B cell (primary cell): ENCODE measurements around the gene SELE. TPM values are rescaled to one million over a fixed set of nuclear protein-coding genes. Genes with fewer than 3 reads are reported as not detected.

Experiments
- ATAC-seq: fragments of 200-7000 bp; cut with Tn5 transposase; one replicate; pipeline ENCODE4 v1.10.0; 2021; ENCODE audit warnings: low read depth, mild to moderate bottlenecking, moderate number of reproducible peaks, moderate library complexity
- CTCF ChIA-PET: fragments of 350-600 bp; sonication (Branson Sonifier 250); formaldehyde crosslinking; loops from one replicate; lab custom pipeline; 2021; ENCODE audit warnings: antibody characterized with exemption, inconsistent platforms; lab: Charles Lee
- POLR2A ChIA-PET: fragments of 350-600 bp; sonication (Branson Sonifier 250); formaldehyde crosslinking; loops from one replicate; lab custom pipeline; 2021; ENCODE audit warnings: antibody characterized with exemption; lab: Charles Lee
- DNase-seq: peaks from one replicate; pipeline ENCODE4 v3.0.0; 2013
- H2AFZ ChIP-seq: 2 replicates; pipeline ENCODE4 v1.6.1; 2012; ENCODE audit warnings: mild to moderate bottlenecking, low read depth, low read length; ENCODE audit not compliant: insufficient read depth, poor library complexity, severe bottlenecking
- H3K27ac ChIP-seq, 2 donors: 1 replicate in 1 of 2; 2 replicates in 1 of 2; pipeline ENCODE4 v1.5.1; 2012 to 2013; ENCODE audit warnings: low read length in 2 of 2, mild to moderate bottlenecking in 2 of 2, moderate library complexity in 1 of 2
- H3K27me3 ChIP-seq, 4 experiments: fragments of 200-600 bp in 1 of 4; sonication (generic) in 1 of 4; replicated peaks in 1 of 4; 1 replicate in 2 of 4; 2 replicates in 2 of 4; pipeline versions ENCODE4 v1.6.1 to v1.7.0; 2013 to 2016; ENCODE audit warnings: low read length in 3 of 4, mild to moderate bottlenecking in 2 of 4, mixed read lengths in 1 of 4, moderate library complexity in 1 of 4; ENCODE audit not compliant: insufficient read depth in 4 of 4, control insufficient read depth in 3 of 4; ENCODE audit errors: control extremely low read depth in 1 of 4
- H3K36me3 ChIP-seq, 2 experiments: replicated peaks in 1 of 2; 1 replicate in 1 of 2; 2 replicates in 1 of 2; pipeline versions ENCODE4 v1.6.1 to v1.7.1; 2013; ENCODE audit warnings: low read length in 1 of 2; ENCODE audit not compliant: insufficient read depth in 2 of 2, control insufficient read depth in 1 of 2; ENCODE audit errors: control extremely low read depth in 1 of 2, extremely low read depth in 1 of 2
- H3K4me1 ChIP-seq, 2 donors: fragments of 200-600 bp in 1 of 2; sonication (generic) in 1 of 2; 1 replicate in 1 of 2; 2 replicates in 1 of 2; pipeline versions ENCODE4 v1.5.1 to v1.6.1; 2013 to 2017; ENCODE audit warnings: low read length in 2 of 2; ENCODE audit not compliant: control insufficient read depth in 2 of 2, insufficient read depth in 2 of 2
- H3K4me2 ChIP-seq: replicated peaks from 2 replicates; pipeline ENCODE3; 2012; ENCODE audit warnings: mild to moderate bottlenecking, low read depth, low read length; ENCODE audit not compliant: poor library complexity, severe bottlenecking
- H3K4me3 ChIP-seq, 5 experiments: fragments of 200-600 bp in 1 of 5; sonication (generic) in 1 of 5; 1 replicate in 3 of 5; 2 replicates in 2 of 5; pipeline versions ENCODE4 v1.5.1 to v1.7.0; 2011 to 2016; ENCODE audit warnings: low read length in 4 of 5, mild to moderate bottlenecking in 4 of 5, low read depth in 2 of 5, control low read depth in 1 of 5, moderate library complexity in 1 of 5; ENCODE audit not compliant: insufficient read depth in 1 of 5; ENCODE audit errors: control extremely low read depth in 1 of 5, extremely low read depth in 1 of 5
- H3K79me2 ChIP-seq: fragments of 200-600 bp; sonication (generic); one replicate; pipeline ENCODE4 v1.6.0; 2016; ENCODE audit warnings: low read length; ENCODE audit not compliant: control insufficient read depth, insufficient read depth
- H3K9ac ChIP-seq: fragments of 200-600 bp; sonication (generic); 2 replicates; pipeline ENCODE4 v1.6.1; 2017; ENCODE audit warnings: mild to moderate bottlenecking, low read length, moderate library complexity
- H3K9me3 ChIP-seq, 3 donors: one replicate each; pipeline versions ENCODE4 v1.6.1 to v1.7.1; 2013; ENCODE audit warnings: low read length in 2 of 3; ENCODE audit not compliant: control insufficient read depth in 2 of 3, insufficient read depth in 1 of 3; ENCODE audit errors: control extremely low read depth in 1 of 3
- H4K20me1 ChIP-seq: 2 replicates; pipeline ENCODE4 v1.6.0; 2012; ENCODE audit warnings: mild to moderate bottlenecking, low read length; ENCODE audit not compliant: insufficient read depth, control insufficient read depth, poor library complexity, severe bottlenecking
- H3K27ac Mint-ChIP-seq: one replicate; pipeline ENCODE4 v1.8.0; 2021; ENCODE audit warnings: mixed read lengths
- H3K27me3 Mint-ChIP-seq: one replicate; pipeline ENCODE4 v1.8.0; 2021; ENCODE audit warnings: mixed read lengths
- H3K4me1 Mint-ChIP-seq: one replicate; pipeline ENCODE4 v1.8.0; 2021; ENCODE audit warnings: mixed read lengths
- H3K4me3 Mint-ChIP-seq: one replicate; pipeline ENCODE4 v1.8.0; 2021; ENCODE audit warnings: mixed read lengths
- H3K9me3 Mint-ChIP-seq: one replicate; pipeline ENCODE4 v1.8.0; 2022; ENCODE audit warnings: mixed read lengths; ENCODE audit not compliant: insufficient read depth
- EZH2 ChIP-seq: IDR thresholded peaks from 2 replicates; pipeline ENCODE4 v1.6.1; 2012; ENCODE audit warnings: borderline replicate concordance, low read depth, mild to moderate bottlenecking, moderate library complexity, low read length; ENCODE audit not compliant: insufficient read depth, poor library complexity, severe bottlenecking
- WGBS: methylation state at CpG from one replicate; pipeline ENCODE4 v1.1.5; 2013; ENCODE audit warnings: missing lambda C conversion rate; ENCODE audit not compliant: insufficient coverage; 5-methylcytosine and 5-hydroxymethylcytosine counted together
- intact Hi-C: fragments of 100-400 bp; cut with micrococcal nuclease; formaldehyde crosslinking; loops from one replicate; pipeline ENCODE4 v1.10.0; 2022
- polyA plus RNA-seq: library from polyadenylated mRNA; depleted of rRNA; stranded (reverse); fragments of >200 nt; gene quantifications from 2 replicates; pipeline ENCODE4 v1.2.3, GENCODE V29; 2012
- total RNA-seq, 2 donors: library from RNA; stranded (reverse); fragments of 120-200 nt in 1 of 2; gene quantifications; 1 replicate in 1 of 2; 2 replicates in 1 of 2; pipeline versions ENCODE4 v1.2.3 to v1.2.4, GENCODE V29; 2013 to 2022
- TF ChIP-seq, protein P1 (sequence below): fragments of 200-600 bp; IDR thresholded peaks from one replicate; pipeline ENCODE4 v1.8.0; 2022; ENCODE audit warnings: antibody characterized with exemption, mild to moderate bottlenecking

SELE gene
- total and polyA plus RNA-seq, 2 donors (not counting 1 experiment from before 2014, with no cell fraction given), result not detected

GRCh38 chr1:169768161-169768560 is 34.3 kb upstream of the SELE start:
- Histone ChIP-seq H3K27me3 (peaks cover 0 to 7% (median 0%) of the 10 kb centered on the region in 4 experiments), H3K9ac (no peak overlapping the region), H3K27ac (no peak overlapping the region), H3K4me1 (no peaks in the 10 kb centered on the region), H3K4me3 (no peak overlapping the region), H3K9me3 (no peaks in the 10 kb centered on the region), H2AFZ (no peak overlapping the region), H4K20me1 (no peaks in the 10 kb centered on the region), H3K36me3 (no peaks in the 10 kb centered on the region), H3K79me2 (no peaks in the 10 kb centered on the region), H3K4me2 (no peak overlapping the region)
- no peak overlapping the region for H3K4me3 Mint-ChIP-seq
- H3K4me1 Mint-ChIP-seq, result no peaks in the 10 kb centered on the region
- ChIA-PET POLR2A (no interaction called here), CTCF (no interaction called here)
- TF ChIP-seq, protein P1, sequence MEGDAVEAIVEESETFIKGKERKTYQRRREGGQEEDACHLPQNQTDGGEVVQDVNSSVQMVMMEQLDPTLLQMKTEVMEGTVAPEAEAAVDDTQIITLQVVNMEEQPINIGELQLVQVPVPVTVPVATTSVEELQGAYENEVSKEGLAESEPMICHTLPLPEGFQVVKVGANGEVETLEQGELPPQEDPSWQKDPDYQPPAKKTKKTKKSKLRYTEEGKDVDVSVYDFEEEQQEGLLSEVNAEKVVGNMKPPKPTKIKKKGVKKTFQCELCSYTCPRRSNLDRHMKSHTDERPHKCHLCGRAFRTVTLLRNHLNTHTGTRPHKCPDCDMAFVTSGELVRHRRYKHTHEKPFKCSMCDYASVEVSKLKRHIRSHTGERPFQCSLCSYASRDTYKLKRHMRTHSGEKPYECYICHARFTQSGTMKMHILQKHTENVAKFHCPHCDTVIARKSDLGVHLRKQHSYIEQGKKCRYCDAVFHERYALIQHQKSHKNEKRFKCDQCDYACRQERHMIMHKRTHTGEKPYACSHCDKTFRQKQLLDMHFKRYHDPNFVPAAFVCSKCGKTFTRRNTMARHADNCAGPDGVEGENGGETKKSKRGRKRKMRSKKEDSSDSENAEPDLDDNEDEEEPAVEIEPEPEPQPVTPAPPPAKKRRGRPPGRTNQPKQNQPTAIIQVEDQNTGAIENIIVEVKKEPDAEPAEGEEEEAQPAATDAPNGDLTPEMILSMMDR, result no peak
- no peak for TF ChIP-seq EZH2
- intact Hi-C loops, result no loop called here
- DNase-seq (no peak), ATAC-seq (no peak)
- no peak overlapping the region for H3K27ac Mint-ChIP-seq
- peaks cover 31% of the 10 kb centered on the region for H3K27me3 Mint-ChIP-seq
- no peaks in the 10 kb centered on the region for H3K9me3 Mint-ChIP-seq
- WGBS, result 100% methylated on average over 2 of the region's 2 CpGs

DNA sequence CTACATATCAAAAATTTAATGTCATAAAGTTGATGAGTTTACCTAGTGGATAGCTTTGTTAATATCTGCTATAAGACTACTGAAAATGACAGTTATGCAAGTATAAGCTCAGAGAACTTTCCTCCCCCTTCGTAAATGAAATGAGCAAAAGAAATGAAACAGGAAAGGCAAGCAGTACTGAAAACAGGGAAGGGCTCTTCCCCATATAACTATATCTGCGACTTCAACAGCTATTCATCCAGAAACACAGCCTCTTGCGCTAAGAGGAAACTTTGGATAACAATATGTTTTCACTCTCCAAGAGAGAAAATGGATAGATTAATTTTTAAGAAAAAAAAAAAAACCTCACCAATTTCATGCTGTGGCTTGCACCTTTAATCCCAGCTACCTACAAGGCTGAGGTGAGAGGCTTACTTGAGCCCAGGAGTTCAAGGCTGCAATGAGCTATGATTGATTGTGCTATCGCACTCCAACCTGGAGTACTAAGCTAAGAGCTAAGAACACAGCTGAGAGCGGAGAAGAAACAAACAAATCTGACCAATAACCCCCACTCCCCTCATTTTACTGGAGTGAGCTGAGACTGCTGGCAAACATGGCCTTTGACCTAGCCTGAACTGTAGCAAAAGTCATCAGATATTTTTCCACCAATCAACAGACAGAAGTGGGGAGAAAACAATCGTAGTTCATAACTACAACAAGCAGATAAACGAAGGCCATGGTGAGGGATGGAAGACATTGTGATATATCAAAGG is 31.9 kb upstream of the SELE start:
- POLR2A ChIA-PET, result no interaction called here
- no peak overlapping the region for H3K4me2 ChIP-seq

More for the DNA sequence above, 31.9 kb upstream of the SELE start:
- Mint-ChIP-seq H3K4me1 (no peaks in the 10 kb centered on the region), H3K4me3 (no peak overlapping the region), H3K9me3 (no peaks in the 10 kb centered on the region), H3K27me3 (peaks cover 31% of the 10 kb centered on the region), H3K27ac (no peak overlapping the region)
- intact Hi-C loops, result no loop called here
- Histone ChIP-seq H2AFZ (no peak overlapping the region), H3K27ac (no peak overlapping the region), H3K4me3 (no peak overlapping the region), H3K4me1 (no peaks in the 10 kb centered on the region), H3K9me3 (no peaks in the 10 kb centered on the region), H4K20me1 (no peaks in the 10 kb centered on the region), H3K36me3 (no peaks in the 10 kb centered on the region), H3K79me2 (no peaks in the 10 kb centered on the region), H3K9ac (no peak overlapping the region), H3K27me3 (peaks cover 0 to 7% (median 0%) of the 10 kb centered on the region in 4 experiments)
- 90% methylated on average over 2 of the region's 7 CpGs for WGBS
- TF ChIP-seq EZH2, result no peak
- TF ChIP-seq, protein P1, result no peak
- ATAC-seq, result no peak
- DNase-seq, result no peak
- CTCF ChIA-PET, result interaction anchor here (0.5 to 0.7 kb wide), 2 partner anchors 31 to 1423 kb away, joined by 3 to 4 read pairs; no protein-coding TSS in a partner anchor
